NT2/D1 (cell line): Measurements from ENCODE around the gene CABP1.

Source experiments
- DNase-seq: peaks from one replicate; pipeline ENCODE4 v3.0.0-alpha.2; 2011; ENCODE audit warnings: low read depth, low spot score
- H3K27me3 ChIP-seq: 2 replicates; pipeline ENCODE4 v1.6.0; 2011; ENCODE audit warnings: mild to moderate bottlenecking; ENCODE audit not compliant: insufficient read length, insufficient read depth
- H3K36me3 ChIP-seq: 2 replicates; pipeline ENCODE4 v1.6.1; 2011; ENCODE audit warnings: mild to moderate bottlenecking, low read length, mixed read lengths; ENCODE audit not compliant: insufficient read depth, insufficient read length
- H3K4me1 ChIP-seq: 2 replicates; pipeline ENCODE4 v1.5.1; 2011; ENCODE audit not compliant: insufficient read depth, insufficient read length
- H3K4me3 ChIP-seq: 2 replicates; pipeline ENCODE4 v1.5.1; 2011; ENCODE audit warnings: low read depth; ENCODE audit not compliant: insufficient read length
- H3K9ac ChIP-seq: 2 replicates; pipeline ENCODE4 v1.6.0; 2011; ENCODE audit warnings: low read depth; ENCODE audit not compliant: insufficient read length
- H3K9me3 ChIP-seq: 2 replicates; pipeline ENCODE4 v1.5.1; 2011; ENCODE audit warnings: mild to moderate bottlenecking, low read length; ENCODE audit not compliant: insufficient read depth
- SUZ12 ChIP-seq: IDR thresholded peaks from 2 replicates; pipeline ENCODE4 v1.6.1; 2011; ENCODE audit not compliant: insufficient read length, insufficient read depth; ENCODE audit errors: extremely low read depth
- YY1 ChIP-seq: IDR thresholded peaks from 2 replicates; pipeline ENCODE4 v1.6.1; 2011; ENCODE audit not compliant: insufficient read length, insufficient read depth
- ZNF274 ChIP-seq: IDR thresholded peaks from 2 replicates; pipeline ENCODE4 v1.6.1; 2011; ENCODE audit warnings: mild to moderate bottlenecking, low read depth, low read length

CABP1 gene

DNA sequence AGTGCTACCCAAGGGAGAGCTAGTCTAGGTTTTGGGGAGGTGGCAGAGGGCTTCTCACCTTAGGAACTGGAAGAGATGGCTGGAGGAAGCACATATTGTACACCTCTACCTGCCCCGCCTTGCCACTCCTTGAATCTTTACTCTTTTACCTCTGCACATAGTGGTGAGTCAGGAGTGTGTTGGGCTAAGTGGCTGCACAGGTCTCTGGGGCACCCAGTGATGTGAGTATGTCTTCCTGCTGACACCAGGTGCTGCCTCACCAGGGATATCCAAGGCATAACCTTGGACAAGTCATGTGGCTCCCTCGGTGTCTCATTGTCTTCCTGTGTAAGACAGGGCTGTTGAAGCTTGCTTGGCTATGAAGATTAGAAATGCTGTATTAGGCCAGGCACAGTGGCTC lies 19.8 kb upstream of the CABP1 start:
- Histone ChIP-seq H3K9ac (no peak overlapping the region), H3K4me1 (peaks cover 4% of the 10 kb centered on the region), H3K36me3 (no peaks in the 10 kb centered on the region), H3K9me3 (no peaks in the 10 kb centered on the region), H3K27me3 (no peaks in the 10 kb centered on the region), H3K4me3 (no peak overlapping the region)
- DNase-seq, result no peak
- TF ChIP-seq SUZ12 (no peak), ZNF274 (no peak), YY1 (no peak)

DNA sequence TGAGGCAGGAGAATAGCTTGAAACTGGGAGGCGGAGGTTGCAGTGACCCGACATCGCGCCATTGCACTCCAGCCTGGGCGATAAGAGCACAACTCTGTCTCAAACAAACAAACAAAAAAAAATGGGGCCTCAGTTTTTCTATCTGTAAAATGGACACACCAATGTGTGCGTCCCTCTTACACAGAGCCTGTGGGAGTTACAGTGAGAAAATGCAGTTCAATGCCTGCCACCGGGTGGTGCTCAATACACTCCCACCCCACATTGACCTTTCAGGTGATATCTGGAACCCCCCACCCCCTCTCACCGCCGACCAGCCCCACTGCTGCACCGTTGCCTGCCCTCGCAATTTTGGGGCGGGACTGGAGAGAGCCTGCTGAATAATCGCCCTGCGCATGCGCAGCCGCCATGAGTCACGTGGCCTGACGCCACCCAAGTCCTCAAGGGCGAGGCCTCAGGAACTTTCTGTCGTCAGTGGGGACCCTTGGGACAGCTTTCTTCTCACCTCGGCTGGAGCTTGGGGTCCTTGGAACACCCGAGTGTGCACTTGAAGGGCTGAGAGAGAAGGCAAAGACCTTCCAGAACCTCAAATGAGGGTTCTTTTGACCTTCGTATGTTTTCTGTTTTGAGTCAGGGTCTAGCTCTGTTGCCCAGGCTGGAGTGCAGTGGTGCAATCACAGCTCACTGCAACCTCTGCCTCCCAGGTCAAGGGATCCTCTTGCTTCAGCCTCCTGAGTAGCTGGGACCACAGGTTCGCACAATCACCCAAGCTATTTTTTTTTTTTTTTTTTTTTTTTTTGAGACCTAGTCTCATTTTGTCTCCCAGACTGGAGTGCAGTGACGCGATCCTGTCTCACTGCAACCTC lies 14.6 kb upstream of the CABP1 start:
- TF ChIP-seq SUZ12, result no peak
- TF ChIP-seq YY1, result no peak
- TF ChIP-seq ZNF274, result no peak

DNA sequence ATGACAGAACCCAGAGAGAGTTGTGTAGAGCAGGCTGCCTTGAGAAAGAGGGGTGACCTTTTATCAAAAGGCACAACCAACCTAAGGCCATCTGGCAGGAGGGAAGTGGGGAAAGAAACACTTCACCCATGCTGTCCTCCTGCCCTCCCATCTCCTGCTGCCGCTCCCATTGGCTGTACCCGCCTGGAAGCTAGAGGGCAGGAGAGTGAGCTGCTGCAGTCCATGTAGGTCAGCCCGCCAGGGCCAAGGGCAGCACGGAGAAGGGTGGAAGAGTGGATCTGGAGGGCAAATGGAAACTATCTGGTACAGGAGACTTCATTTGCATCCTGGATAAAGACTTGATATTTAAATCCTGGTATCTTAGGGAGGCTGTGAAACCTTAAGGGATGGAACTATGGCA lies 11.5 kb upstream of the CABP1 start:
- no peak overlapping the region for H3K9ac ChIP-seq
- no peaks in the 10 kb centered on the region for H3K9me3 ChIP-seq
- TF ChIP-seq YY1, result no peak
- TF ChIP-seq SUZ12, result no peak
- TF ChIP-seq ZNF274, result no peak
- H3K36me3 ChIP-seq, result no peaks in the 10 kb centered on the region
- no peak overlapping the region for H3K4me3 ChIP-seq
- DNase-seq, result no peak
- H3K27me3 ChIP-seq, result no peaks in the 10 kb centered on the region
- no peaks in the 10 kb centered on the region for H3K4me1 ChIP-seq

More for the DNA sequence above, 14.6 kb upstream of the CABP1 start:
- Histone ChIP-seq H3K27me3 (no peaks in the 10 kb centered on the region), H3K4me3 (no peak overlapping the region), H3K36me3 (no peaks in the 10 kb centered on the region), H3K9ac (no peak overlapping the region), H3K9me3 (no peaks in the 10 kb centered on the region), H3K4me1 (no peaks in the 10 kb centered on the region)
- no peak for DNase-seq

DNA sequence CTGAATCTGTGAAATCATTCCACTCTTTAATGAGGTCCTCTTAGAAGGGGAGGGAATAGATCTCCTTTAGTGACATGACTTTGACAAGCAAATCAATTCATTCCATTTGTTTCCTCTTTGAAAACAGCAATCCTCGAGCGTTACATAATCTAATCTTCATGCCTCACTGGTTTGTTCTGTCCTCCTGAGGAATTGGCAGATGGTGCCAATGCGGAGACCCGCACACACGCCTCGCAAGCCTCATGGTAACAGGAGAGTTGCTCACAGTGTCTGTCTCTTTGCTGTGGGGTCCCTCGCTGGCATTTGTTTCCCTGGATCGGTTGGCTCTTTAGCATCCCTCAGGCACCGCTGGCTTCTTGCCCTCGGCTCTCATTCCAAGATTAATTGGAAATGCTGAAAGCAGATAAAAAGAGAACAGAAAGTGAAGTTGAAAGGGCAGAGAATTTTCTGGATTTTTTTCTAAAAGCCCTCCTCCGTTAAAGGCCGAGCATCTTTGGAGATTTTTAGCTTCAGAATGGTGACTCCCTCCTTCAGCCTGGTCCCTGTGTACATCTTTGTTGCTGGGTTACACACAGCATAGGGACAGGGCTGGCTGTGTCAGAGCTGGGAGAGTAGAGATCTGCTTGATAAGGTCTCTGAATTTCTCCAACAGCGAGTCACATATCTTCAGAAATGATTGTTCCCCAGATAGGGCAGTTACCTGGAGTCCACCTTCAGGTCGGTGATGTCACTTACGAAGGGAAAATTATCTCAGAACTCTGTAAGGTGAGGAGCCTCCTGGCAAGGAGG lies 10.1 kb upstream of the CABP1 start:
- DNase-seq, result no peak
- TF ChIP-seq YY1 (no peak), ZNF274 (no peak), SUZ12 (no peak)
- Histone ChIP-seq H3K4me3 (no peak overlapping the region), H3K9ac (no peak overlapping the region), H3K4me1 (no peaks in the 10 kb centered on the region), H3K36me3 (no peaks in the 10 kb centered on the region), H3K9me3 (no peaks in the 10 kb centered on the region), H3K27me3 (peaks cover 4% of the 10 kb centered on the region)

DNA sequence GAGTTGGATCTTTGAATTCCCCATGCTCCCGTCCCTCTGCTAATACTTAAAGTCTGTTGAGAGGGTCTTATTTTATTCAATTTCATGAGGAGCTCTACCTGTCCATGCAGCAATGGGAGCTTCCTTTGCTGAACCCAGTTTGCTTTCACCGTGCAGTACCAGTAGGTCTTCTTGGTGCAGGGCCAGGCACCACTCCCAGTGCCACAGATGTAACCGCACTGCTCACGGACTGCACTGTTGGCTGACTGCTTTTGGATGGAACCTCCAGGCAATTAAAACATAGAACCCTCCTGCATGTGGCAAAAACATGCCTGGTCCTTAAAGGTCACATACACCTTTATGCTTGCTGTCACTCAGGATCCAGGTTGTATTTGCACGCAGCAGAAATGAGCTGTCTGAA lies 9.3 kb upstream of the CABP1 start:
- Histone ChIP-seq H3K9ac (no peak overlapping the region), H3K4me1 (no peaks in the 10 kb centered on the region), H3K4me3 (no peak overlapping the region), H3K9me3 (no peaks in the 10 kb centered on the region), H3K36me3 (no peaks in the 10 kb centered on the region), H3K27me3 (peaks cover 4% of the 10 kb centered on the region)
- DNase-seq, result no peak
- TF ChIP-seq ZNF274 (no peak), SUZ12 (no peak), YY1 (no peak)

DNA sequence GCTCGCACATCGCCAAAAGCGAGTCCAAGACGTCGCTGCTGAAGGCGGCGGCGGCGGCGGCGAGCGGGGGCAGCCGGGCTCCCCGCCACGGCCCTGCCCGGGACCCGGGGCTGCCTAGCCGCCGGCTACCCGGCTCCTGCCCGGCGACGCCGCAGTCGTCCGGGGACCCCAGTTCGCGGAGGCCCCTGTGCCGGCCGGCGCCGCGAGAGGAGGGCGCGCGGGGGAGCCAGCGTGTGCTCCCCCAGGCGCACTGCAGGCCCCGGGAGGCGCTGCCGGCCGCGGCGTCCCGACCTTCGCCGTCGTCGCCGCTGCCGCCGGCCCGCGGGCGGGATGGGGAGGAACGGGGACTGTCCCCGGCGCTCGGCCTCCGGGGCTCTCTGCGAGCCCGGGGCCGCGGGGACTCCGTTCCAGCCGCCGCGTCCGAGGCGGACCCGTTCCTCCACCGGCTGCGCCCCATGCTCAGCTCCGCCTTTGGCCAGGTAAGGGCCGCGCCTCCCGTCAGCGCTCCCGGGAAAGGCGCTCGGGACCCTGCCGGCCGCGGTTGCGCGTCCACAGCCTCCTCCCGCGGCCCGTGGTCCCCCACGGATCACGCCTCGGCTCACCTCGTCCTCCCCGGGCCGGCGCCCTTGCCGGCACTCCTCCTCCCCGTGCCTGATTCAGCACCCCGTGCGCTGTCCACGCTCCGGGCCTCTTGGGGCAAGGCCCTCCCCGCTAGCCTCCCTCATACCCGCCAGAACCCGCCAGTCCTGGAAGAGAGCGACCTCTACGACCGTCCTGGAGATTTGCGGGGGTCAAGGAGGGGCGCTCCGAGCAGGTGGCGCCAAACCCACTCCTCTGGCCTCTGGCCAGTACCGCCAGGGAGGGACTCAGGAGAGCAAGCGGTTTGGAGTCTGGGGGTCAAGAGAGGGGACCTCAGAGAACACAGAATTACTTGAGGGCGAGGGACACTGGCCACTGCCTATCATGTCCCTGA lies 721 bp downstream of the CABP1 start:
- Histone ChIP-seq H3K9ac (peak overlapping the region; percentile 70), H3K9me3 (no peaks in the 10 kb centered on the region), H3K36me3 (no peaks in the 10 kb centered on the region), H3K4me3 (peak overlapping the region; percentile 64), H3K27me3 (peaks cover 29% of the 10 kb centered on the region), H3K4me1 (peaks cover 5% of the 10 kb centered on the region)
- no peak for TF ChIP-seq ZNF274
- no peak for TF ChIP-seq YY1
- no peak for TF ChIP-seq SUZ12
- peak; percentile 79 for DNase-seq

DNA sequence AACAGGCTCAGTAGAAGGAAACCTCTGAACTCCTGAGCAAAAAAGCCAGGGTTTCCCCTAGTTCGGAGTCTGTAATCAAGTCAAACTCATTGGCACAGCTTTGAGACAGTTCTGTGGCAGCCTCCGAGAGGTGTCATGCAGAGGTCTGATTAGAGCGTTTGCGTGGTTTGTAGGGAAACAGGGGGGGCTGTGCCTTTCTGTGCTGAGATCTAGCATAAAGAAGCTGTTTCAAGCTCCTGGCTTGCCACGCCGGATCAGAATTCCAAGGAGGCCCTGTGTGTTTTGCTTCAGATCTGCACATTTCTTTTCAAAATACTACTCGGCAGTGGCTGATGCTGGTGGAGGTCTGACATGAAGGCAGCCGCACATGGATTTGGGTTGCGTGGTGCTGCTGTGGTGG lies 1.7 kb downstream of the CABP1 start:
- TF ChIP-seq ZNF274 (no peak), YY1 (no peak), SUZ12 (no peak)
- peak overlapping the region; percentile 70 for H3K9ac ChIP-seq
- no peaks in the 10 kb centered on the region for H3K36me3 ChIP-seq
- DNase-seq, result no peak
- H3K4me1 ChIP-seq, result peaks cover 5% of the 10 kb centered on the region
- no peaks in the 10 kb centered on the region for H3K9me3 ChIP-seq
- H3K4me3 ChIP-seq, result no peak overlapping the region
- H3K27me3 ChIP-seq, result peaks cover 29% of the 10 kb centered on the region
